ENCODE results near the gene KAZN.

The KAZN gene

GRCh38 chr1:15139654-15140350 is 541.3 kb downstream of the KAZN start:
- H3K36me3 ChIP-seq (ENCODE audit: control insufficient read depth, insufficient read depth, low read length) = no peaks in the 10 kb centered on the region
- H3K27me3 ChIP-seq (replicated peaks; ENCODE audit: control insufficient read depth, insufficient read depth, low read length) = no peaks in the 10 kb centered on the region; the same call in 1 of the 2 replicates
- DNase-seq (ENCODE audit: extremely low read depth, insufficient read length) = no peak
- TF ChIP-seq, protein P1, sequence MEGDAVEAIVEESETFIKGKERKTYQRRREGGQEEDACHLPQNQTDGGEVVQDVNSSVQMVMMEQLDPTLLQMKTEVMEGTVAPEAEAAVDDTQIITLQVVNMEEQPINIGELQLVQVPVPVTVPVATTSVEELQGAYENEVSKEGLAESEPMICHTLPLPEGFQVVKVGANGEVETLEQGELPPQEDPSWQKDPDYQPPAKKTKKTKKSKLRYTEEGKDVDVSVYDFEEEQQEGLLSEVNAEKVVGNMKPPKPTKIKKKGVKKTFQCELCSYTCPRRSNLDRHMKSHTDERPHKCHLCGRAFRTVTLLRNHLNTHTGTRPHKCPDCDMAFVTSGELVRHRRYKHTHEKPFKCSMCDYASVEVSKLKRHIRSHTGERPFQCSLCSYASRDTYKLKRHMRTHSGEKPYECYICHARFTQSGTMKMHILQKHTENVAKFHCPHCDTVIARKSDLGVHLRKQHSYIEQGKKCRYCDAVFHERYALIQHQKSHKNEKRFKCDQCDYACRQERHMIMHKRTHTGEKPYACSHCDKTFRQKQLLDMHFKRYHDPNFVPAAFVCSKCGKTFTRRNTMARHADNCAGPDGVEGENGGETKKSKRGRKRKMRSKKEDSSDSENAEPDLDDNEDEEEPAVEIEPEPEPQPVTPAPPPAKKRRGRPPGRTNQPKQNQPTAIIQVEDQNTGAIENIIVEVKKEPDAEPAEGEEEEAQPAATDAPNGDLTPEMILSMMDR (IDR thresholded peaks at IDR 0.05; ENCODE audit: insufficient read depth, low read length, poor library complexity, severe bottlenecking) = no peak
- H3K4me3 ChIP-seq (replicated peaks; ENCODE audit: low read depth, low read length) = no peak overlapping the region

- no peak for DNase-seq (ENCODE audit: extremely low read depth, insufficient read length)
- H3K4me3 ChIP-seq (replicated peaks; ENCODE audit: low read depth, low read length) = no peak overlapping the region
These were observed 543.6 kb downstream of the KAZN start for GRCh38 chr1:15141935-15142539.

DNA sequence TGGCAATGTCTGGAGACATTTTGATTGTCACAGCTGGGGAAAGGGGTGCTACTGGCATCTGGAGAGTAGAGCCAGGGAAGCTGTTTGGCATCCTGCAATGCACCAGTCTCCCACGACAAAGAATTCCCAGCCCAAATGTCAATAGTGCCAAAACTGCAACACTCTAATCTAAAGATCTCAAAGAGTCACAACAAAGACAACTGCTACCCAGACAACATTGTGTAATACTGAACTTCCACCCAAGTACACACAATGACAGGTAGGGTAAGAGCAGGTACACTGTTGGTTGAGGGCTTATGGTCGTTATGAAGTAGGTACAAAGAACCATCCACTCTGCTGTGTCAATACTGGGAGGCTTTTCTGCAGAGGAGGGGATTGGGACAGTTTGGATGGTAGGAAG is 546.8 kb downstream of the KAZN start:
- no peak for DNase-seq (ENCODE audit: extremely low read depth, insufficient read length)
- TF ChIP-seq, protein P1 (IDR thresholded peaks at IDR 0.05; ENCODE audit: insufficient read depth, low read length, poor library complexity, severe bottlenecking) = no peak
- Histone ChIP-seq H3K36me3 (ENCODE audit: control insufficient read depth, insufficient read depth, low read length) (no peaks in the 10 kb centered on the region), H3K27me3 (replicated peaks; ENCODE audit: control insufficient read depth, insufficient read depth, low read length) (no peaks in the 10 kb centered on the region; the same call in 1 of the 2 replicates), H3K4me3 (replicated peaks; ENCODE audit: low read depth, low read length) (no peak overlapping the region)

More at GRCh38 chr1:15141935-15142539, 543.6 kb downstream of the KAZN start:
- Histone ChIP-seq H3K36me3 (ENCODE audit: control insufficient read depth, insufficient read depth, low read length) (no peaks in the 10 kb centered on the region), H3K27me3 (replicated peaks; ENCODE audit: control insufficient read depth, insufficient read depth, low read length) (no peaks in the 10 kb centered on the region; the same call in 1 of the 2 replicates)
- TF ChIP-seq, protein P1 (IDR thresholded peaks at IDR 0.05; ENCODE audit: insufficient read depth, low read length, poor library complexity, severe bottlenecking) = no peak

GRCh38 chr1:15146142-15146680 is 547.7 kb downstream of the KAZN start:
- TF ChIP-seq, protein P1 (IDR thresholded peaks at IDR 0.05; ENCODE audit: insufficient read depth, low read length, poor library complexity, severe bottlenecking) = no peak
- Histone ChIP-seq H3K27me3 (replicated peaks; ENCODE audit: control insufficient read depth, insufficient read depth, low read length) (no peaks in the 10 kb centered on the region; the same call in 1 of the 2 replicates), H3K36me3 (ENCODE audit: control insufficient read depth, insufficient read depth, low read length) (no peaks in the 10 kb centered on the region), H3K4me3 (replicated peaks; ENCODE audit: low read depth, low read length) (no peak overlapping the region)
- no peak for DNase-seq (ENCODE audit: extremely low read depth, insufficient read length)

- no peak for DNase-seq (ENCODE audit: extremely low read depth, insufficient read length)
- no peak overlapping the region for H3K4me3 ChIP-seq (replicated peaks; ENCODE audit: low read depth, low read length)
- H3K36me3 ChIP-seq (ENCODE audit: control insufficient read depth, insufficient read depth, low read length) = no peaks in the 10 kb centered on the region
- TF ChIP-seq, protein P1 (IDR thresholded peaks at IDR 0.05; ENCODE audit: insufficient read depth, low read length, poor library complexity, severe bottlenecking) = no peak
- H3K27me3 ChIP-seq (replicated peaks; ENCODE audit: control insufficient read depth, insufficient read depth, low read length) = no peaks in the 10 kb centered on the region
These were observed 548.5 kb downstream of the KAZN start for GRCh38 chr1:15146971-15147376.
